Keratinocyte (primary cell): Measurements from ENCODE around the gene RASGEF1C.

Experiments
- EZH2 ChIP-seq: IDR thresholded peaks from one replicate; pipeline ENCODE4 v1.6.1; 2012; ENCODE audit warnings: inconsistent platforms, mild to moderate bottlenecking, low read length, moderate library complexity
- TF ChIP-seq, protein P1 (sequence below), 3 experiments: IDR thresholded peaks in 1 of 3; conservative IDR thresholded peaks in 1 of 3; optimal IDR thresholded peaks in 1 of 3; 2 replicates in 2 of 3; 3 replicates in 1 of 3; pipeline versions ENCODE3 to v1.5.1; 2011; ENCODE audit warnings: low read length in 3 of 3, mild to moderate bottlenecking in 3 of 3, moderate library complexity in 2 of 3, control low read depth in 1 of 3, inconsistent platforms in 1 of 3; ENCODE audit not compliant: insufficient read depth in 2 of 3; ENCODE audit errors: extremely low read depth in 1 of 3

- TF ChIP-seq, protein P1, sequence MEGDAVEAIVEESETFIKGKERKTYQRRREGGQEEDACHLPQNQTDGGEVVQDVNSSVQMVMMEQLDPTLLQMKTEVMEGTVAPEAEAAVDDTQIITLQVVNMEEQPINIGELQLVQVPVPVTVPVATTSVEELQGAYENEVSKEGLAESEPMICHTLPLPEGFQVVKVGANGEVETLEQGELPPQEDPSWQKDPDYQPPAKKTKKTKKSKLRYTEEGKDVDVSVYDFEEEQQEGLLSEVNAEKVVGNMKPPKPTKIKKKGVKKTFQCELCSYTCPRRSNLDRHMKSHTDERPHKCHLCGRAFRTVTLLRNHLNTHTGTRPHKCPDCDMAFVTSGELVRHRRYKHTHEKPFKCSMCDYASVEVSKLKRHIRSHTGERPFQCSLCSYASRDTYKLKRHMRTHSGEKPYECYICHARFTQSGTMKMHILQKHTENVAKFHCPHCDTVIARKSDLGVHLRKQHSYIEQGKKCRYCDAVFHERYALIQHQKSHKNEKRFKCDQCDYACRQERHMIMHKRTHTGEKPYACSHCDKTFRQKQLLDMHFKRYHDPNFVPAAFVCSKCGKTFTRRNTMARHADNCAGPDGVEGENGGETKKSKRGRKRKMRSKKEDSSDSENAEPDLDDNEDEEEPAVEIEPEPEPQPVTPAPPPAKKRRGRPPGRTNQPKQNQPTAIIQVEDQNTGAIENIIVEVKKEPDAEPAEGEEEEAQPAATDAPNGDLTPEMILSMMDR (optimal IDR thresholded peaks at IDR 0.05 in 1 of 3, IDR thresholded peaks at IDR 0.05 in 1 of 3, conservative IDR thresholded peaks at IDR 0.05 in 1 of 3; ENCODE audit: extremely low read depth in 1 of 3, insufficient read depth in 2 of 3, low read length in 3 of 3) = no peak
- TF ChIP-seq EZH2 = no peak
These were observed 26.1 kb upstream of the RASGEF1C start for GRCh38 chr5:180235077-180235476.
